ENCODE measurements around the gene HLCS. TPM values are rescaled to one million over a fixed set of nuclear protein-coding genes. Genes with fewer than 3 reads are reported as not detected.

HLCS gene
- total and polyA plus RNA-seq, 2 of the 8 experiments (the other 6 are each of a cell fraction or from before 2014, with no cell fraction given) = 4.7 to 12.2 TPM

GRCh38 chr21:36735724-36736320, 230.6 kb downstream of the HLCS start (continued):
- TF ChIP-seq TCF12 (IDR thresholded peaks at IDR 0.05; ENCODE audit: low read depth, low read length) (no peak), USF2 (IDR thresholded peaks at IDR 0.05; ENCODE audit: low read length) (no peak), JUND (IDR thresholded peaks at IDR 0.05; ENCODE audit: low read length) (no peak), RAD21 (IDR thresholded peaks at IDR 0.05 in 1 of 2, conservative IDR thresholded peaks at IDR 0.05 in 1 of 2; ENCODE audit: low read depth in 2 of 2, low read length in 2 of 2) (no peak), NANOG (IDR thresholded peaks at IDR 0.05; ENCODE audit: insufficient read depth, low read depth, low read length, poor library complexity, severe bottlenecking) (no peak), CEBPB (IDR thresholded peaks at IDR 0.05; ENCODE audit: low read depth, low read length) (no peak), BCL11A (IDR thresholded peaks at IDR 0.05; ENCODE audit: low read depth in 2 of 2, low read length in 2 of 2) (no peak), KDM4A (IDR thresholded peaks at IDR 0.05; ENCODE audit: low read depth, low read length, severe bottlenecking) (no peak)

Data from H1 (cell line).